Adrenal gland (tissue), 5 donors: ENCODE measurements around the gene RAD51B.

ENCODE experiments used
- CTCF ChIP-seq, 6 experiments: fragments of 450-650 bp in 4 of 6; fragments of 200-600 bp in 2 of 6; sonication (generic) in 1 of 6; IDR thresholded peaks; 1 replicate in 5 of 6; 2 replicates in 1 of 6; pipeline versions ENCODE4 v1.5.1 to v1.8.0; 2016 to 2021; ENCODE audit warnings: antibody characterized with exemption in 6 of 6, mild to moderate bottlenecking in 2 of 6, moderate library complexity in 1 of 6
- POLR2A ChIP-seq, 2 donors: fragments of 450-650 bp; IDR thresholded peaks; one replicate each; pipeline ENCODE4 v1.6.1; 2017; ENCODE audit warnings: antibody characterized with exemption in 2 of 2, mild to moderate bottlenecking in 2 of 2, moderate library complexity in 1 of 2
- donor health status: DM: no; HTN: no; CAD: no.

GRCh38 chr14:68099495-68100045, 280.0 kb downstream of the RAD51B start:
- TF ChIP-seq CTCF (IDR thresholded peaks at IDR 0.05) (no peak), POLR2A (IDR thresholded peaks at IDR 0.05) (no peak)
